HepG2 (cell line): ENCODE data around the gene PRSS27. TPM values are rescaled to one million over a fixed set of nuclear protein-coding genes. Genes with fewer than 3 reads are reported as not detected.
A peak's percentile ranks its signal among the peaks of the same experiment; 100 is the strongest.

Source experiments
- ARNTL ChIP-seq: sonication (generic); formaldehyde crosslinking; IDR thresholded peaks from 2 replicates; pipeline ENCODE4 v1.4.0; 2020; ENCODE audit warnings: mild to moderate bottlenecking, missing genetic modification reagents
- ATF1 ChIP-seq: IDR thresholded peaks from 2 replicates; pipeline ENCODE4 v1.6.1; 2016; ENCODE audit warnings: mild to moderate bottlenecking, control low read depth
- ETV5 ChIP-seq: IDR thresholded peaks from 2 replicates; pipeline ENCODE4 v1.6.1; 2018; ENCODE audit warnings: missing biosample characterization, missing genetic modification reagents, inconsistent platforms, borderline replicate concordance
- LCORL ChIP-seq, 2 experiments: fragments of 450-650 bp in 1 of 2; sonication (generic) in 1 of 2; formaldehyde crosslinking in 1 of 2; IDR thresholded peaks; 2 replicates each; pipeline versions ENCODE4 v1.5.0 to v1.6.1; 2017 to 2020; ENCODE audit warnings: antibody characterized with exemption in 1 of 2, missing genetic modification reagents in 1 of 2
- MAFK ChIP-seq, 2 experiments: IDR thresholded peaks in 1 of 2; conservative IDR thresholded peaks in 1 of 2; 2 replicates each; pipeline ENCODE4 v1.6.1; 2011; ENCODE audit warnings: improper control_type of control experiment in 2 of 2, low read length in 2 of 2
- MED1 ChIP-seq: sonication (generic); formaldehyde crosslinking; IDR thresholded peaks from 2 replicates; pipeline ENCODE4 v1.4.0; 2020; ENCODE audit warnings: missing genetic modification reagents
- MLLT10 ChIP-seq: sonication (generic); formaldehyde crosslinking; IDR thresholded peaks from 2 replicates; pipeline ENCODE4 v1.4.0; 2020; ENCODE audit warnings: missing genetic modification reagents
- NFE2L1 ChIP-seq: sonication (generic); formaldehyde crosslinking; IDR thresholded peaks from 2 replicates; pipeline ENCODE4 v1.4.0; 2020; ENCODE audit warnings: missing genetic modification reagents, mild to moderate bottlenecking, borderline replicate concordance
- POLR2G ChIP-seq: fragments of 200-400 bp; formaldehyde crosslinking; IDR thresholded peaks from 2 replicates; pipeline ENCODE4 v1.6.1; 2018; ENCODE audit warnings: mild to moderate bottlenecking, low read depth, low read length, moderate library complexity
- RBM22 ChIP-seq: fragments of 200-400 bp; formaldehyde crosslinking; optimal IDR thresholded peaks from 2 replicates; pipeline ENCODE3; 2017; ENCODE audit warnings: mild to moderate bottlenecking, low read length, moderate library complexity
- REPIN1 ChIP-seq: sonication (generic); formaldehyde crosslinking; IDR thresholded peaks from 2 replicates; pipeline ENCODE4 v1.8.0; 2022; ENCODE audit warnings: missing genetic modification reagents, low read depth, mild to moderate bottlenecking, borderline replicate concordance
- SAP130 ChIP-seq: IDR thresholded peaks from 2 replicates; pipeline ENCODE4 v1.6.1; 2016; ENCODE audit warnings: low read depth
- SIN3A ChIP-seq: IDR thresholded peaks from 2 replicates; pipeline ENCODE4 v1.6.1; 2011; ENCODE audit warnings: low read depth, mild to moderate bottlenecking, control low read depth, low read length, borderline replicate concordance
- SMAD3 ChIP-seq: sonication (generic); formaldehyde crosslinking; IDR thresholded peaks from 2 replicates; pipeline ENCODE4 v1.4.0; 2020; ENCODE audit warnings: missing genetic modification reagents
- SOX13 ChIP-seq, 3 experiments: fragments of 450-650 bp in 1 of 3; sonication (generic) in 1 of 3; formaldehyde crosslinking in 1 of 3; IDR thresholded peaks in 2 of 3; conservative IDR thresholded peaks in 1 of 3; 2 replicates each; pipeline versions ENCODE4 v1.5.0 to v1.6.1; 2016 to 2020; ENCODE audit warnings: antibody characterized with exemption in 1 of 3, mild to moderate bottlenecking in 1 of 3, missing compliant biosample characterization in 1 of 3, missing genetic modification reagents in 1 of 3, moderate library complexity in 1 of 3
- TEF ChIP-seq: sonication (generic); formaldehyde crosslinking; IDR thresholded peaks from 2 replicates; pipeline ENCODE4 v1.5.0; 2020; ENCODE audit warnings: missing genetic modification reagents
- TGIF2 ChIP-seq: IDR thresholded peaks from 2 replicates; pipeline ENCODE4 v1.6.1; 2016; ENCODE audit warnings: control low read depth, missing compliant biosample characterization
- UBTF ChIP-seq: sonication (generic); formaldehyde crosslinking; IDR thresholded peaks from 2 replicates; pipeline ENCODE4 v1.4.0; 2020; ENCODE audit warnings: mild to moderate bottlenecking, missing genetic modification reagents
- ZC3H13 ChIP-seq: sonication (generic); formaldehyde crosslinking; IDR thresholded peaks from 2 replicates; pipeline ENCODE4 v1.8.1; 2023; ENCODE audit warnings: mild to moderate bottlenecking, missing genetic modification reagents, moderate library complexity
- ZC3H4 ChIP-seq: sonication (generic); formaldehyde crosslinking; IDR thresholded peaks from 2 replicates; pipeline ENCODE4 v1.4.0; 2020; ENCODE audit warnings: missing genetic modification reagents, borderline replicate concordance
- ZNF512B ChIP-seq: sonication (generic); formaldehyde crosslinking; IDR thresholded peaks from 2 replicates; pipeline ENCODE4 v1.5.1; 2020; ENCODE audit warnings: missing genetic modification reagents, mild to moderate bottlenecking, borderline replicate concordance
- ZNF589 ChIP-seq: sonication (generic); formaldehyde crosslinking; conservative IDR thresholded peaks from 2 replicates; pipeline ENCODE4 v1.8.0; 2022; ENCODE audit warnings: mild to moderate bottlenecking, moderate library complexity, missing genetic modification reagents
- ZNF709 ChIP-seq: sonication (generic); formaldehyde crosslinking; IDR thresholded peaks from 2 replicates; pipeline ENCODE4 v1.5.0; 2020; ENCODE audit warnings: mild to moderate bottlenecking, missing genetic modification reagents
- ZNF768 ChIP-seq: sonication (generic); formaldehyde crosslinking; IDR thresholded peaks from 2 replicates; pipeline ENCODE4 v1.4.0; 2020; ENCODE audit warnings: missing genetic modification reagents
- ZSCAN22 ChIP-seq: sonication (generic); formaldehyde crosslinking; IDR thresholded peaks from 2 replicates; pipeline ENCODE4 v1.4.0; 2020; ENCODE audit warnings: mild to moderate bottlenecking, missing genetic modification reagents
- polyA plus RNA-seq, 8 experiments: library from polyadenylated mRNA; depleted of rRNA in 3 of 8; stranded (reverse) in 7 of 8; unstranded in 1 of 8; fragments of >200 nt; fragmentation: Illumina TruSeq in 4 of 8; extraction: Trizol in 4 of 8; gene quantifications; 2 replicates each; pipeline versions ENCODE4 v1.2.1 to v1.2.3, GENCODE V29; 2011 to 2016; ENCODE audit warnings: low read depth in 4 of 8, missing spikeins in 1 of 8, mixed read lengths in 1 of 8; ENCODE audit not compliant: insufficient read depth in 1 of 8
- total RNA-seq, 5 experiments: library from RNA; depleted of rRNA; stranded (reverse); fragments of >200 nt; fragmentation: Illumina TruSeq; extraction: Trizol; gene quantifications; 2 replicates each; pipeline ENCODE4 v1.2.3, GENCODE V29; 2016; ENCODE audit warnings: low read depth in 1 of 5

Gene PRSS27
- total and polyA plus RNA-seq, 2 of the 13 experiments (the other 11 are each of a cell fraction or from before 2014, with no cell fraction given), result 0.20 to 0.73 TPM

- TF ChIP-seq ZNF768 (CRISPR knock-in tag) (no peak), ZC3H13 (peak; percentile 68; the same call in 1 of the 2 replicates), ZNF709 (CRISPR knock-in tag) (0 out of 2 replicates have a peak, but pooled peaks have one; percentile 6), TGIF2 (CRISPR knock-in tag) (no peak), REPIN1 (CRISPR knock-in tag) (peak; percentile 13; the same call in 1 of the 2 replicates), SOX13 (IDR thresholded peaks at IDR 0.05) (no peak), SOX13 (CRISPR knock-in tag; conservative IDR thresholded peaks at IDR 0.05 in 1 of 2, IDR thresholded peaks at IDR 0.05 in 1 of 2) (no peak; a peak in 1 of 4 replicates), ZNF512B (CRISPR knock-in tag) (0 out of 2 replicates have a peak, but pooled peaks have one; percentile 40), MED1 (CRISPR knock-in tag) (peak; percentile 59; the same call in 1 of the 2 replicates), SAP130 (CRISPR knock-in tag) (peak; percentile 55; the same call in 1 of the 2 replicates), ZSCAN22 (CRISPR knock-in tag) (no peak), NFE2L1 (CRISPR knock-in tag) (0 out of 2 replicates have a peak, but pooled peaks have one; percentile 12), LCORL (IDR thresholded peaks at IDR 0.05) (0 out of 2 replicates have a peak, but pooled peaks have one; percentile 3), LCORL (CRISPR knock-in tag; IDR thresholded peaks at IDR 0.05) (no peak; the same call in 1 of the 2 replicates), ETV5 (CRISPR knock-in tag) (peak; percentile 79; the same call in 1 of the 2 replicates), SMAD3 (0 out of 2 replicates have a peak, but pooled peaks have one; percentile 21), RBM22 (peak; percentile 11), POLR2G (peak; percentile 85; the same call in 1 of the 2 replicates), UBTF (peak; percentile 87; the same call in 1 of the 2 replicates), ARNTL (CRISPR knock-in tag) (no peak), ZNF589 (CRISPR knock-in tag) (no peak), MAFK (conservative IDR thresholded peaks at IDR 0.05 in 1 of 2, IDR thresholded peaks at IDR 0.05 in 1 of 2; ENCODE audit: low read length in 2 of 2) (no peak), MLLT10 (CRISPR knock-in tag) (0 out of 2 replicates have a peak, but pooled peaks have one; percentile 57), SIN3A (0 out of 2 replicates have a peak, but pooled peaks have one; percentile 85), ZC3H4 (CRISPR knock-in tag) (peak; percentile 92), ATF1 (CRISPR knock-in tag) (no peak), TEF (peak; percentile 16; the same call in 1 of the 2 replicates)
Measured at GRCh38 chr16:2751577-2752034, 31.6 kb upstream of the PRSS27 start (continued).
